Measurements from ENCODE around the gene RAPGEF2.
"Not testable (repeated sequence)": the region's sequence is repeated elsewhere in the genome, so short reads cannot be mapped to it uniquely, and the experiment has no call there.

Gene RAPGEF2

GRCh38 chr4:159251580-159251979, 148.7 kb downstream of the RAPGEF2 start:
- DNase-seq; H3K9me3 ChIP-seq (ENCODE audit: control insufficient read depth, low read length); H3K4me3 ChIP-seq (ENCODE audit: insufficient read depth in 1 of 2, low read depth in 1 of 2, low read length in 2 of 2); H3K9ac ChIP-seq (ENCODE audit: low read length); H2BK5ac ChIP-seq (ENCODE audit: low read depth, low read length, poor library complexity, severe bottlenecking); H2AK5ac ChIP-seq (ENCODE audit: low read length, severe bottlenecking); H3K4me1 ChIP-seq (ENCODE audit: control insufficient read depth, insufficient read depth, low read depth, low read length); H3K27ac ChIP-seq (ENCODE audit: low read length, poor library complexity, severe bottlenecking); H3K4me2 ChIP-seq (ENCODE audit: low read length, poor library complexity, severe bottlenecking); H2AFZ ChIP-seq (ENCODE audit: low read depth, low read length); H2BK120ac ChIP-seq (ENCODE audit: low read depth, low read length); H3K23ac ChIP-seq (ENCODE audit: low read length in 2 of 2); H3K27me3 ChIP-seq (ENCODE audit: control insufficient read depth in 1 of 2, insufficient read depth in 1 of 2, low read length in 2 of 2): not testable (repeated sequence)
- WGBS = 91% methylated on average over 14 of the region's 14 CpGs
- H2BK15ac ChIP-seq (ENCODE audit: low read depth, poor library complexity, severe bottlenecking) = peak overlapping the region; percentile 90
- H3K14ac ChIP-seq (ENCODE audit: low read length in 2 of 2) = peak overlapping the region in 1 of 2 experiments; percentile 36
- H4K91ac ChIP-seq (ENCODE audit: low read length) = peak overlapping the region; percentile 83
- H3K18ac ChIP-seq (ENCODE audit: low read depth in 1 of 2, low read length in 2 of 2) = peak overlapping the region; percentile 75 to 91
- peak overlapping the region; percentile 92 for H4K8ac ChIP-seq (ENCODE audit: low read length)
- peaks cover 15% of the 10 kb centered on the region in 2 experiments for H3K36me3 ChIP-seq (ENCODE audit: control insufficient read depth in 1 of 2, insufficient read depth in 2 of 2, low read depth in 1 of 2, low read length in 2 of 2)
- peak overlapping the region; percentile 6 to 64 for H3K4ac ChIP-seq (ENCODE audit: low read depth in 1 of 2, low read length in 2 of 2)
- H2BK12ac ChIP-seq (ENCODE audit: low read length in 2 of 2) = peak overlapping the region; percentile 8 to 98
- peaks cover 19% of the 10 kb centered on the region for H3K79me1 ChIP-seq (replicated peaks; ENCODE audit: low read length, poor library complexity, severe bottlenecking)

DNA sequence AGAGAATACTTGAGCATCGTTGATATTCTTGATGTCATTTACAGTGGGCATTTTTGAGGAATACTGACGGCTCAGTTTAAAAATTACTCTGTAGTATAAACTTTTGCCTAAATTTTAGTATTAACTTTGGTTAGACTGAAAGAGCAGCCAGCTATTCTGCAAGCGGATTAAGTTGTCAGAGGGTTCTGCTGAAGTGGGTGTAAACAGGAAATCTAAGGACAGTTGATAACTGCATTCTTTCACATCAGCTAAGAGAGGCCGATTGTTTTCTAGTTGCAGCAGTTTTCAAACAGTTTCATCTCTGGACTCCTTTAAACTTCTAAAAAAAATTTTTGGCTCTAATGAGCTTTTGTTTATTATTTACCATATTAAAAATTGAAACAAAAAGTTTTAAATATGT, 149.6 kb downstream of the RAPGEF2 start:
- WGBS = 30% methylated on average over 3 of the region's 4 CpGs
- H3K9ac ChIP-seq (ENCODE audit: low read length) = no peak overlapping the region

GRCh38 chr4:159256037-159256436, 153.2 kb downstream of the RAPGEF2 start:
- Histone ChIP-seq H3K18ac (ENCODE audit: low read depth in 1 of 2, low read length in 2 of 2) (no peak overlapping the region), H2BK120ac (ENCODE audit: low read depth, low read length) (no peak overlapping the region), H3K4me2 (ENCODE audit: low read length, poor library complexity, severe bottlenecking) (no peak overlapping the region), H3K4me3 (ENCODE audit: insufficient read depth in 1 of 2, low read depth in 1 of 2, low read length in 2 of 2) (no peak overlapping the region), H3K79me1 (replicated peaks; ENCODE audit: low read length, poor library complexity, severe bottlenecking) (peaks cover 18% of the 10 kb centered on the region), H4K8ac (ENCODE audit: low read length) (no peak overlapping the region), H3K27ac (ENCODE audit: low read length, poor library complexity, severe bottlenecking) (no peak overlapping the region), H3K27me3 (ENCODE audit: control insufficient read depth in 1 of 2, insufficient read depth in 1 of 2, low read length in 2 of 2) (no peaks in the 10 kb centered on the region), H2AFZ (ENCODE audit: low read depth, low read length) (no peak overlapping the region), H3K9ac (ENCODE audit: low read length) (no peak overlapping the region), H3K14ac (ENCODE audit: low read length in 2 of 2) (no peak overlapping the region), H4K91ac (ENCODE audit: low read length) (no peak overlapping the region), H2BK5ac (ENCODE audit: low read depth, low read length, poor library complexity, severe bottlenecking) (no peak overlapping the region), H2AK5ac (ENCODE audit: low read length, severe bottlenecking) (no peak overlapping the region), H3K23ac (ENCODE audit: low read length in 2 of 2) (no peak overlapping the region), H3K4ac (ENCODE audit: low read depth in 1 of 2, low read length in 2 of 2) (no peak overlapping the region), H3K4me1 (ENCODE audit: control insufficient read depth, insufficient read depth, low read depth, low read length) (peaks cover 2% of the 10 kb centered on the region), H3K9me3 (ENCODE audit: control insufficient read depth, low read length) (no peaks in the 10 kb centered on the region), H2BK12ac (ENCODE audit: low read length in 2 of 2) (no peak overlapping the region), H3K36me3 (ENCODE audit: control insufficient read depth in 1 of 2, insufficient read depth in 2 of 2, low read depth in 1 of 2, low read length in 2 of 2) (peaks cover 9 to 15% of the 10 kb centered on the region in 2 experiments), H2BK15ac (ENCODE audit: low read depth, poor library complexity, severe bottlenecking) (no peak overlapping the region)
- WGBS = 100% methylated on average over 2 of the region's 2 CpGs
- no peak for DNase-seq

More for the DNA sequence above, 149.6 kb downstream of the RAPGEF2 start:
- Histone ChIP-seq H3K4ac (ENCODE audit: low read depth in 1 of 2, low read length in 2 of 2) (no peak overlapping the region), H3K79me1 (replicated peaks; ENCODE audit: low read length, poor library complexity, severe bottlenecking) (peaks cover 21% of the 10 kb centered on the region), H2BK12ac (ENCODE audit: low read length in 2 of 2) (no peak overlapping the region), H3K9me3 (ENCODE audit: control insufficient read depth, low read length) (no peaks in the 10 kb centered on the region), H3K27ac (ENCODE audit: low read length, poor library complexity, severe bottlenecking) (no peak overlapping the region), H3K18ac (ENCODE audit: low read depth in 1 of 2, low read length in 2 of 2) (no peak overlapping the region), H2BK5ac (ENCODE audit: low read depth, low read length, poor library complexity, severe bottlenecking) (no peak overlapping the region), H3K23ac (ENCODE audit: low read length in 2 of 2) (no peak overlapping the region), H2AK5ac (ENCODE audit: low read length, severe bottlenecking) (no peak overlapping the region), H3K27me3 (ENCODE audit: control insufficient read depth in 1 of 2, insufficient read depth in 1 of 2, low read length in 2 of 2) (no peaks in the 10 kb centered on the region), H3K14ac (ENCODE audit: low read length in 2 of 2) (no peak overlapping the region), H3K36me3 (ENCODE audit: control insufficient read depth in 1 of 2, insufficient read depth in 2 of 2, low read depth in 1 of 2, low read length in 2 of 2) (peaks cover 15% of the 10 kb centered on the region in 2 experiments), H3K4me1 (ENCODE audit: control insufficient read depth, insufficient read depth, low read depth, low read length) (peaks cover 2% of the 10 kb centered on the region), H4K91ac (ENCODE audit: low read length) (no peak overlapping the region), H3K4me3 (ENCODE audit: insufficient read depth in 1 of 2, low read depth in 1 of 2, low read length in 2 of 2) (no peak overlapping the region), H4K8ac (ENCODE audit: low read length) (no peak overlapping the region), H2BK15ac (ENCODE audit: low read depth, poor library complexity, severe bottlenecking) (no peak overlapping the region), H3K4me2 (ENCODE audit: low read length, poor library complexity, severe bottlenecking) (no peak overlapping the region), H2AFZ (ENCODE audit: low read depth, low read length) (no peak overlapping the region), H2BK120ac (ENCODE audit: low read depth, low read length) (no peak overlapping the region)
- peak; percentile 70 for DNase-seq

DNA sequence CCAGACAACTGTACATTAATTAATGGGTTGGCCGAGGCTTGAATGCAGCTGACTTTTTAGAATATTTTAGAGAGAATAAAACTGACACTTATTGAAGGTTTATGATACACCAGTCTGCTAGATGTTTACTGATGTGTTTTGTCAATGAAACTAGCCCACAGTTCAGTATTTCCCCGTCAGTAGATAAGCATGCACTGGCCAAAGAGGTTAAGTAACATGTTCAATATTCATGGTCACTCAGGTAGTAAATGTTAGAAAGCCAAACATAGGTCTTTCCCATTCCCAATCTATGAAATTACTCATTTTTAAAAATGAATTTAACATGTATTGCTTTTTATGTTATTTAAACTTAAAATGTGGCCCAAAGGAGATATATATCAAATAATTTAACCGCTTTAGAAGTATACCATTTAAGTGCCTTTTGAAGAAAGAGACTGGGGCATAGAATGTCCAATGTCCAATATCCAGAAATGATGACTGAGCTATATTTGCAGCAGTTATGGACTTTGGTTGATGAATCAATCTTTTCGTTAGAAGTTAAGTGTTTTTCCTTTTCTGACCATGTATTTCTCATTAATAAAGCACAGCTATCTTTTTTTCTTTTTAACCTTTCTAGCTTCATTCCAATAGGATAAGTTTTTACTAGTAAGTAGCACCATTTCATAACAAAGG, 156.1 kb downstream of the RAPGEF2 start:
- Histone ChIP-seq H3K27me3 (ENCODE audit: control insufficient read depth in 1 of 2, insufficient read depth in 1 of 2, low read length in 2 of 2) (no peaks in the 10 kb centered on the region), H4K8ac (ENCODE audit: low read length) (no peak overlapping the region), H3K18ac (ENCODE audit: low read depth in 1 of 2, low read length in 2 of 2) (no peak overlapping the region), H2BK5ac (ENCODE audit: low read depth, low read length, poor library complexity, severe bottlenecking) (no peak overlapping the region), H3K23ac (ENCODE audit: low read length in 2 of 2) (no peak overlapping the region), H3K9ac (ENCODE audit: low read length) (no peak overlapping the region), H3K4ac (ENCODE audit: low read depth in 1 of 2, low read length in 2 of 2) (no peak overlapping the region), H3K9me3 (ENCODE audit: control insufficient read depth, low read length) (no peaks in the 10 kb centered on the region), H2BK15ac (ENCODE audit: low read depth, poor library complexity, severe bottlenecking) (no peak overlapping the region), H3K14ac (ENCODE audit: low read length in 2 of 2) (no peak overlapping the region), H2AK5ac (ENCODE audit: low read length, severe bottlenecking) (no peak overlapping the region), H3K4me2 (ENCODE audit: low read length, poor library complexity, severe bottlenecking) (no peak overlapping the region), H3K79me1 (replicated peaks; ENCODE audit: low read length, poor library complexity, severe bottlenecking) (peaks cover 12% of the 10 kb centered on the region), H2BK120ac (ENCODE audit: low read depth, low read length) (no peak overlapping the region), H2AFZ (ENCODE audit: low read depth, low read length) (no peak overlapping the region), H2BK12ac (ENCODE audit: low read length in 2 of 2) (no peak overlapping the region), H3K36me3 (ENCODE audit: control insufficient read depth in 1 of 2, insufficient read depth in 2 of 2, low read depth in 1 of 2, low read length in 2 of 2) (peaks cover 0 to 4% of the 10 kb centered on the region in 2 experiments), H4K91ac (ENCODE audit: low read length) (no peak overlapping the region), H3K27ac (ENCODE audit: low read length, poor library complexity, severe bottlenecking) (no peak overlapping the region), H3K4me3 (ENCODE audit: insufficient read depth in 1 of 2, low read depth in 1 of 2, low read length in 2 of 2) (no peak overlapping the region), H3K4me1 (ENCODE audit: control insufficient read depth, insufficient read depth, low read depth, low read length) (peaks cover 1% of the 10 kb centered on the region)
- WGBS = 100% methylated on average over 3 of the region's 4 CpGs
- no peak for DNase-seq

Data from mesenchymal stem cell (in vitro differentiated cells and primary cell).